ENCODE data around the gene CCNI2.

Gene CCNI2

GRCh38 chr5:132787076-132787475 lies 39.9 kb downstream of the CCNI2 start:
- Histone ChIP-seq H2AFZ (no peak overlapping the region), H3K9me3 (ENCODE audit: control insufficient read depth, low read length) (no peaks in the 10 kb centered on the region), H3K27ac (no peak overlapping the region), H3K4me2 (ENCODE audit: low read length) (no peak overlapping the region), H3K4me3 (ENCODE audit: low read depth, low read length) (no peak overlapping the region), H3K36me3 (ENCODE audit: control insufficient read depth, insufficient read depth, low read length) (no peaks in the 10 kb centered on the region), H3K4me1 (no peaks in the 10 kb centered on the region), H3K9ac (no peak overlapping the region), H3K79me2 (no peaks in the 10 kb centered on the region), H3K27me3 (ENCODE audit: control insufficient read depth, insufficient read depth, low read length) (no peaks in the 10 kb centered on the region)
- TF ChIP-seq, protein P1, sequence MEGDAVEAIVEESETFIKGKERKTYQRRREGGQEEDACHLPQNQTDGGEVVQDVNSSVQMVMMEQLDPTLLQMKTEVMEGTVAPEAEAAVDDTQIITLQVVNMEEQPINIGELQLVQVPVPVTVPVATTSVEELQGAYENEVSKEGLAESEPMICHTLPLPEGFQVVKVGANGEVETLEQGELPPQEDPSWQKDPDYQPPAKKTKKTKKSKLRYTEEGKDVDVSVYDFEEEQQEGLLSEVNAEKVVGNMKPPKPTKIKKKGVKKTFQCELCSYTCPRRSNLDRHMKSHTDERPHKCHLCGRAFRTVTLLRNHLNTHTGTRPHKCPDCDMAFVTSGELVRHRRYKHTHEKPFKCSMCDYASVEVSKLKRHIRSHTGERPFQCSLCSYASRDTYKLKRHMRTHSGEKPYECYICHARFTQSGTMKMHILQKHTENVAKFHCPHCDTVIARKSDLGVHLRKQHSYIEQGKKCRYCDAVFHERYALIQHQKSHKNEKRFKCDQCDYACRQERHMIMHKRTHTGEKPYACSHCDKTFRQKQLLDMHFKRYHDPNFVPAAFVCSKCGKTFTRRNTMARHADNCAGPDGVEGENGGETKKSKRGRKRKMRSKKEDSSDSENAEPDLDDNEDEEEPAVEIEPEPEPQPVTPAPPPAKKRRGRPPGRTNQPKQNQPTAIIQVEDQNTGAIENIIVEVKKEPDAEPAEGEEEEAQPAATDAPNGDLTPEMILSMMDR (IDR thresholded peaks at IDR 0.05) = no peak

GRCh38 chr5:132788508-132788907 lies 41.3 kb downstream of the CCNI2 start:
- no peak overlapping the region for H3K4me2 ChIP-seq (ENCODE audit: low read length)
- H3K79me2 ChIP-seq = no peaks in the 10 kb centered on the region
- no peaks in the 10 kb centered on the region for H3K36me3 ChIP-seq (ENCODE audit: control insufficient read depth, insufficient read depth, low read length)
- no peak overlapping the region for H3K27ac ChIP-seq
- H3K4me1 ChIP-seq = no peaks in the 10 kb centered on the region
- no peaks in the 10 kb centered on the region for H3K27me3 ChIP-seq (ENCODE audit: control insufficient read depth, insufficient read depth, low read length)
- no peaks in the 10 kb centered on the region for H3K9me3 ChIP-seq (ENCODE audit: control insufficient read depth, low read length)
- H3K4me3 ChIP-seq (ENCODE audit: low read depth, low read length) = no peak overlapping the region
- H3K9ac ChIP-seq = no peak overlapping the region
- TF ChIP-seq, protein P1 (IDR thresholded peaks at IDR 0.05) = no peak
- no peak overlapping the region for H2AFZ ChIP-seq

- Histone ChIP-seq H3K4me1 (no peaks in the 10 kb centered on the region), H3K9ac (no peak overlapping the region), H2AFZ (no peak overlapping the region), H3K36me3 (ENCODE audit: control insufficient read depth, insufficient read depth, low read length) (no peaks in the 10 kb centered on the region), H3K4me3 (ENCODE audit: low read depth, low read length) (no peak overlapping the region), H3K27ac (no peak overlapping the region), H3K9me3 (ENCODE audit: control insufficient read depth, low read length) (no peaks in the 10 kb centered on the region), H3K4me2 (ENCODE audit: low read length) (no peak overlapping the region), H3K79me2 (no peaks in the 10 kb centered on the region), H3K27me3 (ENCODE audit: control insufficient read depth, insufficient read depth, low read length) (no peaks in the 10 kb centered on the region)
- TF ChIP-seq, protein P1 (IDR thresholded peaks at IDR 0.05) = no peak
Observed at GRCh38 chr5:132788990-132789886, 42.0 kb downstream of the CCNI2 start.

DNA sequence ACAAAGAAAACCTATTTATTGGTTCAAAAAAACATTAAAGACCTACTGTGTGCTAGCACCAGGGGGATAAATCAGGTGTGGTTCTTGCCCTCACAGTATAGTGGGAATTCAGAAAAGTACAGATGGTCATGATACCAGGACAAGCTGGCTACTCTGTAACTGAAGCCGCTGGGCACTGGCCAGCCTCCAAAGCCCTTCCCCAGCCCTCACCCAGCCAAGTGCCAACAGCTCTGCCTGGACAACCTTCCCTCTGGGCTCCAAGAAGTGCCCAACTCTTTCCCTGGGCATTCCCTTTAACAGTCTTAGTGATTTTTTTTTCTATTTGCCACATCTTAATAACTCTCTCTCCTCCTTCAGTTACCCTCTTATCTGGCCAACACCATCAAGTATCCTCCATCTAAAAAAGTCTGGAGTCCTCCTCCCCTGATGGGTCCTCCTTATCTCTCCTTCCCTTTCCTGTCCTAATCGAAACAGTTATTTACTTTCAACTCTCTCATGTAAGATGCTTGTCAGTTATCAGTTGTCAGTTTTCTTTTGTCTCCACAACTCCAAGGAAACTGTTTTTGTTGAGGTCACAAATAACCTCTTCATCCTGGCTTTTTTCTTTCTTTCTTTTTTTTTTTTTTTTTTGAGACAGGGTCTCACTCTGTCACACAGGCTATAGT lies 43.1 kb downstream of the CCNI2 start:
- Histone ChIP-seq H3K4me3 (ENCODE audit: low read depth, low read length) (no peak overlapping the region), H3K79me2 (no peaks in the 10 kb centered on the region)

More for the DNA sequence above, 43.1 kb downstream of the CCNI2 start:
- no peaks in the 10 kb centered on the region for H3K9me3 ChIP-seq (ENCODE audit: control insufficient read depth, low read length)
- H3K27ac ChIP-seq = no peak overlapping the region
- H3K9ac ChIP-seq = no peak overlapping the region
- no peaks in the 10 kb centered on the region for H3K36me3 ChIP-seq (ENCODE audit: control insufficient read depth, insufficient read depth, low read length)
- no peaks in the 10 kb centered on the region for H3K27me3 ChIP-seq (ENCODE audit: control insufficient read depth, insufficient read depth, low read length)
- H3K4me2 ChIP-seq (ENCODE audit: low read length) = no peak overlapping the region
- no peak overlapping the region for H2AFZ ChIP-seq
- TF ChIP-seq, protein P1 (IDR thresholded peaks at IDR 0.05) = no peak
- H3K4me1 ChIP-seq = no peaks in the 10 kb centered on the region

Measured in parathyroid adenoma (tissue), 2 donors.